HUDEP-2 (cell line): ENCODE data around the gene TCF7L1.
"Not testable (repeated sequence)": the region's sequence is repeated elsewhere in the genome, so short reads cannot be mapped to it uniquely, and the experiment has no call there.

Source experiments
- DNase-seq, 76 experiments: peaks; one replicate each; lab custom pipeline; 2025; ENCODE audit not compliant: unreplicated experiment in 76 of 76; lab: John Stamatoyannopoulos, UW

The TCF7L1 gene

DNA sequence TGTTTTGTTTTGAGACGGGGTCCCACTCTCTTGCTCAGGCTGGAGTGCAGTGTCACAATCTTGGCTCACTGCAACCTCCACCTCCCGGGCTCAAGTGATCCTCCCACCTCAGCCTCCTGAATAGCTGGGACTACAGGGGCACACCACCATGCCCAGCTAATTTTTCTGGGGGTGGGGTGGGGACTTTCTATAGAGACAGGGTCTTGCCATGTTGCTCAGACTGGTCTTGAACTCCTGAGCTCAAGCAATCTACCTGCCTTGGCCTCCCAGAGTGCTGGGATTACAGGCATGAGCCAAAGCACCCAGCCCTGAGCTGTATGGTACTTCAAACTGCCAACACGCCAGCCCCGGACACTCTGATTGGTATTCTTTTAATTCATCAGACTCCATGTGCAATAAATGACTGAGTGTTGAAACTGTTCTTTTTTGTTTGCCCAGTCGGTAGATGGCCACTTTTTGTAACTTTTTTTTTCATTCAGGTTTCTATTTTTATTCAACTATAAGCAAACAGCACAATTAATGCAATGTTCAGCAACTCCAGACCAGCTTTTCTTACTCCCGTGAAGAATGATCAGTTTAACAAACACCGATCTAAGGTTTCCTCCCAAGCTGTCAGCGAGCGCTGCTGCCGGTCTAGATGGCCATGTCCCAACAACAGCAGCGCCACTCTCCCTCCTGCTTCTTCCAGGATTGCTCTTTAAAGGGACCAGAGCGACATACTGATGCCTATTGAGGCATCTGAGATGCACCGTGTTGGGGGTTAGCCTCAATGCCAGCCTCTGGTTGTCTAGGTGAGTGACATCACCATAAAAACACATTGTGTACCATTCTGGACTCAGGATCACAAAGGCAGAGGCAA is 207.1 kb downstream of the TCF7L1 start:
- DNase-seq: no peak

DNA sequence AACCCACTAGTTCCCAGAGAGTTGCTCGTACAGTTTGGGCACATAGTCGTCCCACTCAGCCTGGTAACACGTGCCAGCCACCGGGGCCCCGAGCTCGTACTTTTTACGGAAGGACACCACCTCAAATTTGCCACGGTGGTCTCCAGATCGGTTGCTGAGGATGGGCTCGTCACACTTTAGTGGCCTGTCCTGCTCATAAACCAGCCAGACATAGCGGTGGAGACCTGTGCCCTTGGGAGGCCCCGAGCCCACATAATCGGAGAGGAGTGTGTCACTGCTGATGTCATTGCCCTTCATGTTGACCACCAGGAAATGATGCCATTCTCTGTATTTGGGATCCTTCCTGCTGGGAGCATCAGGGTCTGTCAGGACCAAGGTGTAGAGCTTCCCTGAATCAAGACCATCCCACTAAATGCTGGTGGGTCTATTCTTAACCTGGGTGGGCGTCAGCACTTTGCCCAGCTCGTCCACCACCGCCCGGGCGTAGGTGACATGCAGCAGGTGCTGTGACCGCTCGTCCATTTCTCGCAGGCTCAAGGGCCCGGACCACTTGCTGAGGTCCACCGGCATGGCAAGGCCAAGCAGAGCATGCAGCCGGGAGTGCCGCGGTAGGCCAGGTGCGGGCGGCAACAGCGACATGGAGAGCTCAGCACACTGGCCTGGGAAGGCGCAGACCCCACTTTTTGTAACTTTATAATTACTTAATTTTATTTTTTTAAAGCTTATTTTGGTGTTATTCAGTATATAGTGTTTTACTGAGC is 208.3 kb downstream of the TCF7L1 start:
- no peak for DNase-seq

DNA sequence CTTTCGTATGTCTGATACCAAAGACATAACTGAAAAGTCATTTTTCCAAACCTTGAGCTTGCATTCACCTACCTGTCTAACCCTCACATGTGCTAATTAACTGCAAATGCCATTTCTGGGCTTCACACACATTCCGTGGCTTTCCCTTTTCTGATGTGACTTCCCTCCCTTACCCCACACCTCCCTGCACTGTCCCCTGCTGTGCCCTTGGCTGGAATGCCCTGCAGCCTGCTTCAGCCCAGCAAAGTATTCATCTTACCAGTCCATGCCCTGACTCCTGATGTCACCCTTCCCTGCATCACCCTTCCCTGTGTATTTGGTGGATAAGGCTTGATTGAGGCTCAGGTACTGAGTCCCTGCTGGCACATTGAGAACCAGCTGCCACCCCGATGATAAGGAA is 209.0 kb downstream of the TCF7L1 start:
- DNase-seq: no peak

DNA sequence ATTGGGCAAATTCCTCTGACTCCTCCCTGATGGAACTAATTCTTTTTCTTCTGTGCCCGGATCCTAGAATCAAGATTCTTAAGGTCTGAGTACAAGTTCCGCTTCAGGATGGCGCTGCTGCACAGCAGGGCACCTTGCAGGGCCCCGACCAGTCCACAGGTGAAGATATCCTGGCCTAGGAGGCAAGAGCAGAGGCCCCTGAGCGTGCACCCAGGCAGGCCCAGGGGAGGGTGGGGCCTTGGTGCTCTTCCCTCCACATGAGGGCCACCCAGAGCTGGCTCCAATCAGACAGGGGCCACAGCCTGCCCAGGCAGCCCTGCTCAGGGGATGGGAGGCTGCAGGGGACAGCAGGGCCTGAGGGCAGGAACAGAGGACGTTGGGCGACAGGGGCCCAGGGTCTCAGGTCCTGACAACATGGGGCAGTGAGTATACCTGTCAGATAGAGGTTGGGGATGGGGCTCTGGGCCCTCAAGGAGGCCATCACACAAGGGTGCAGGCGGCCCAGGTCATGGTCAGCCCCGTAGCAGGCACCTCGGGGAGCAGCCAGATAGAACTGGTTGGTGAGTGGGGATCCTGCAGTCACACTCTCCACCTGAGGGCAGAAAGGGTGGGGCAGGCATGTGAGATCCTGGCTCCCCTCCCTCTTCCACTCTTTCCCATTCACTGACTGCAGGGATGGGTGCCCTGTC is 210.2 kb downstream of the TCF7L1 start:
- not testable (repeated sequence) for DNase-seq

DNA sequence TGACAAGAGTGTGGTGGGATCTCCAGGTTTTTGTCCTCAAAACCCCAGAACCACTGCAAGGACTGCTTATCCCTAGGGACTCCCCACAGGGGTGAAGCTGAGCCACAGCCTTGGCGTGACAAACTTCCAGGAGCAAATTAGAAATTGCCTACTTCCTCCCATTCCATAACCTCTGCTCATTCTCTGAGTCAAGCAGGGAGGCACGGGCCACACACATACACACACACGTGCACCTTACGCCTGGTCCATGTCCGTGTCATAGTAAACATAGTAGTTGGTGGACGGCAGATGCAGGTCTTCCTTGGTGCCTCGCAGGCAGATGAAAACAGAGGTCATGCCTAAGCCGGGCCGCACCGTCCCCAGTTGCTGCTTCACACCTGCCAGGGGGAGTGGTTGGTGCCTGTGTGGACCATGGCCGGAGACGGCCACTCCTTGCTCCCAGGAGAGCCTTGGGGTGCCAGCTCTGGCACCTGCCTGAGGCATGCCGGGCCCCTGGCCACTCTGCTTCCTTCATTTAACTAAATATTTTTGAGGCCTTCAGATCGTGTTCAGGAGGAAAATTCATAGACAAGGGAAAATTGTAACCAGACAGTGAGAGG is 211.3 kb downstream of the TCF7L1 start:
- no peak for DNase-seq

DNA sequence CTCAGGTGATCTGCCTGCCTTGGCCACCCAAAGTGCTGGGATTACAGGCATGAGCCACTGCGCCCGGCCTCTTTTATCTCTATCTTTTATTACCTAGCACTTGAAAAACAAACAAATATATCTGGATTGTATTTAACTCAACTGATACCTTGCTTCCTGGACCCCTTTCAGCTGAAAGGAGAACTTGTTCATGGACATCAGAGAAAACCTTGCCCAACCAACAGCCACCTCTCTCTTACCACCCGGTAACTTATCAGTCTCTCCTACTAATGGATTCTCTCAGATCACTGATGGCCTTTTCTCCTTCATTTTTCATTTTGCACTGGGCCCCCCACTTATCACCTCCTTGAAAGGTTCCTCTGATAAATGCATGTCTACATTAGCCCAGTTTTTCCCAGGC is 214.4 kb downstream of the TCF7L1 start:
- no peak for DNase-seq

DNA sequence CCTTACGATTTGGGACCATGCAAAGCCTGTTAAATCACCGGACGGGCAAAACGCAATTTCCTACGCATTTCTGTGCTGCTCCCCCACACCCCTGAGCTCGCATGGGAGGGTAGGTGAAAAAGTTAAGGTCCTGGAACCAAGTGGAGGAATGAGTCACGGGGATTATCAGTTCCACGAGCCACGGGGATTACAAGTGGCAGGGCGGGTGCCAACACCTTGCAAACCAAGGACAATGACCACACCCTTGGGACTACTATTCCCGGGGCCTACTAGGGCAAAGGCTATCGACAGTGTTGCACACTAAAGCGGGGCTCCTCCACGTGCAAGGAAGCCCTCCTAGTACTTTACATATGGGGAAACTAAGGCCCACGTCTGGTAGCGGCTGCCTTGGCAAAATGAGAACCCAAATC is 220.7 kb downstream of the TCF7L1 start:
- DNase-seq: peak in 28 of 76 experiments; percentile 5 to 45 (median 24)

DNA sequence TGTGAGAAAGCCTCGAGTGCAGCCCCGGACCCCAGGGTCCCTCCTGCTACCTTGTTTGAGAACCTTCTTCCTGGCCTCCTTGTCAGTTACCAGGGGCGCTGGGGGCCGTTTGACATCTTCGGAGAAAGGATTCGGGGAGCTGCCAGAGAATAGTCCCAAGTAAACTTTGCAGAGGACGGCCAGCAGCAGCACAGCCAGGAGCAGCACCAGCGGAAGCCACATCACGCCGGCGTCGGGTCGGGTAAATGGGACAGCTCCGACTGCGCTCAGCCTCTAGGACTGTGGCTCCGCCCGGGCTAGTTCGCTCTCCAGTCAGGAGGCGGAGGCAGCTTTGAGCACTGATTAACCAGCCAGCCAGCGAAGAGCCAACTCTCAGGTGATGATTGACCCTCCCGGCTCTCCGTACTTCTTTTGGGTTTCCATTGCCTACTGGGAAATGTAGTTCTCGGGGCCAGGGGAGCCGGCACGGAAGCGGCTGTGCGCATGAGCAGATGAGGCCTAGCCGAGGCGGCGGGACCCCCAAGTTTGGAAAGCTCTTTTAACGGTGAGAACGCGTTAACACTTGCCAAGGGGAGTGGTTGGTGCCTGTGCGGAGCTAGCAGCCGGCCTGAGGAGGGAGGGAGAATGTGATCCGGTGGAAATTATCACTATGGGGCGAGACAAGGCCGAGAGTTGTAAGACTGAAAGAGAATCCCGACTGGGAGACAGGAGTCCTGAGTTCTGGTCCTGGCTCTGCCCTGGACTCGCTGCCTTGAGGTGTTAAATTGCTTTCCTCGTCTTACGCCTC is 221.3 kb downstream of the TCF7L1 start, which contains the start of the genes ELMOD3 and RETSAT:
Gene ELMOD3, plus strand, starts transcription at position 484 of the 787 bp plus-strand sequence. CDS start 2,430 bp downstream, outside the sequence.
Gene RETSAT, minus strand, starts transcription at position 243 of the 787 bp plus-strand sequence. Its CDS starts 21 bp downstream, at position 222.
- peak; percentile 18 to 99 (median 96) for DNase-seq

DNA sequence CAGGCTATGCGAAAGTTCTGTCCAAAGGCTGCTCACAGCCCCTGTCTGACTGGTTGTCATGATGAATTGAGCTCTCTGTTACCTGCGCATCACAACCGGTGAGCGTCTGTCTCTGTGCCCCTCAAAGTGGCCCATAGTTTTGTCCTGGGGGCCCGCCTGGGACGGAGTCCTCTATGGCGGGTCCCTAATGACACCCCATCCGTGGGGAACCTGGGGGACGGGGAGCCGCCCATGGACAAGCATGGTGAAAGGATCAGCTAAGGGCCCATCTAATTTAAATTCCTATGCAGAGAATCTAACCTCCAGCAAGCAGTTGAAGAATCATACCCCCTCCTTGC is 221.8 kb downstream of the TCF7L1 start:
- peak in 3 of 76 experiments; percentile 3 to 36 (median 18) for DNase-seq

DNA sequence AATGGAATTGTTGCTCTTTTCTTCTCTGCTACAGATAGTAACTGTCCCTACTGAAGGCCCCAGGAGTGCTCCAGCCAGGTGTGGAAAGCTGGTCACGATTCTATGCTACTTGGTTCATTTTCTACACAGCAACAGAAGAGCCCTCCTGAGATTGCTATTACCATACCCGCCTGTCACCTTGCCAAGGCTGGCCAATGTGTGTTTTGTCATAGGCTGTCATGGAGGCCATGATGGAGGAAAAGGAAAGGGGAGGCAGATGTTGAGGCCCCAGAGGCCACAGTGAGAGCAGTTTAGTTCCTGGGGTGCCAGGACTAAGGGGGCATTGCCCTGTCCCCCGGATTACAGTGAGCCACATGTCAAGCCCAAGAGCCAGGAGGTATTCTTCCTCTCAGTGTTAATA is 222.3 kb downstream of the TCF7L1 start:
- DNase-seq: peak in 2 of 76 experiments; percentile 5 to 10

DNA sequence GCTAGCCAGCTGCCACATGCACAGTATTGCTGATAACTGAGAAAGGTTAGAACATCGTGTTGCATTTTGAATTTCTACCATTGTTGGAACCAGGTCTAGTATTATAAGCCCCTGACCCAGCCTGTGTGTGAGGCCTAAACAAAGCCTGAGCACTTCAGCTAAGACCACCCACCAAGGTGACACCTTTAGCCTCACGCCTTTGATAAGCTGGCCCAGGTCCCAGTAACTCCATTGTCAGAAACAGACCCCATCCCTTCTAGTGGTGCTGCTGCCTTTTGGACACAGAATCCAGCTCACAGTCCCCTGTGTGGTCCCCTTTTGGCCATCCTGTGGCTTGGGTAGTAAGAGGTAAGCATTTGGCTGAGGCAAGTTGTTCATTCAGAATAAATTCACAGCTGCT is 223.0 kb downstream of the TCF7L1 start:
- DNase-seq: no peak

DNA sequence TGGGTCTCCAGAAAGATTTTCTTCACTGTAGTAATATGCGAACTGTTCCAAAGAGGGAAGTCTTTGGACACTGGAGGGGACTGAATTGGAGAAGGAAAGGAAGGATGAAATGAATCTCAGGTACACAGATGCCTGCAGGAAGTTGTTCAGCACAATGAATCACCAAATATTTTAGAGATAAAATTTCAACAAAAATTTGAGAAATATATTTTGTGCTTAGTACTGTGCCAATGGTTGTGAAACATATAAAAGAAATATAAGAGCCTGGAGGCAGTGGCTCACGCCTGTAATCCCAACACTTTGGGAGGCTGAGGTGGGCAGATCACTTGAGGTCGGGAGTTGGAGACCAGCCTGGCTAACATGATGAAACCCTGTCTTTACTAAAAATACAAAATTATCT is 224.5 kb downstream of the TCF7L1 start:
- DNase-seq: no peak
